Germinal center (tissue), 1 donor: ENCODE data around the gene SYNPO2.
A peak's percentile ranks its signal among the peaks of the same experiment; 100 is the strongest.
"Not testable (repeated sequence)": the region's sequence is repeated elsewhere in the genome, so short reads cannot be mapped to it uniquely, and the experiment has no call there.

ENCODE experiments used
- DNase-seq: peaks from one replicate; pipeline ENCODE4 v3.0.0; 2012; ENCODE audit warnings: mixed read lengths, low spot score

Gene SYNPO2

GRCh38 chr4:119035951-119036737 is 147.5 kb downstream of the SYNPO2 start:
- no peak for DNase-seq

- no peak for DNase-seq
These were observed 149.1 kb downstream of the SYNPO2 start for GRCh38 chr4:119037709-119038108.

GRCh38 chr4:119038116-119038841 is 149.6 kb downstream of the SYNPO2 start:
- no peak for DNase-seq

- no peak for DNase-seq
These were observed 150.5 kb downstream of the SYNPO2 start for GRCh38 chr4:119039160-119039559.

GRCh38 chr4:119039779-119040178 is 151.1 kb downstream of the SYNPO2 start:
- DNase-seq, result no peak

GRCh38 chr4:119040261-119040660 is 151.6 kb downstream of the SYNPO2 start:
- no peak for DNase-seq

- no peak for DNase-seq
These were observed 152.1 kb downstream of the SYNPO2 start for GRCh38 chr4:119040694-119041185.

- no peak for DNase-seq
These were observed 152.7 kb downstream of the SYNPO2 start for GRCh38 chr4:119041396-119041795.

GRCh38 chr4:119041951-119042560 is 153.4 kb downstream of the SYNPO2 start:
- peak; percentile 76 for DNase-seq

GRCh38 chr4:119046263-119046662 is 157.6 kb downstream of the SYNPO2 start:
- DNase-seq, result no peak

- not testable (repeated sequence) for DNase-seq
These were observed 158.4 kb downstream of the SYNPO2 start for GRCh38 chr4:119047059-119047458.

- DNase-seq, result no peak
These were observed 159.8 kb downstream of the SYNPO2 start for GRCh38 chr4:119048446-119048845.

GRCh38 chr4:119049342-119049741 is 160.7 kb downstream of the SYNPO2 start:
- no peak for DNase-seq

GRCh38 chr4:119050527-119051090 is 162.0 kb downstream of the SYNPO2 start:
- no peak for DNase-seq

- DNase-seq, result no peak
These were observed 164.6 kb downstream of the SYNPO2 start for GRCh38 chr4:119053245-119053644.

- no peak for DNase-seq
These were observed 165.3 kb downstream of the SYNPO2 start for GRCh38 chr4:119053997-119054396.

- no peak for DNase-seq
These were observed 168.8 kb downstream of the SYNPO2 start for GRCh38 chr4:119057417-119057816.

GRCh38 chr4:119059221-119059620 is 170.6 kb downstream of the SYNPO2 start:
- no peak for DNase-seq

GRCh38 chr4:119067125-119067524 is 178.5 kb downstream of the SYNPO2 start:
- DNase-seq, result not testable (repeated sequence)

GRCh38 chr4:119067670-119068360 is 179.2 kb downstream of the SYNPO2 start:
- DNase-seq, result not testable (repeated sequence)

GRCh38 chr4:119068529-119068962 is 179.9 kb downstream of the SYNPO2 start:
- no peak for DNase-seq

GRCh38 chr4:119070301-119070700 is 181.6 kb downstream of the SYNPO2 start:
- DNase-seq, result no peak
